ENCODE results near the gene KCNH8.
"Not testable (repeated sequence)": the region's sequence is repeated elsewhere in the genome, so short reads cannot be mapped to it uniquely, and the experiment has no call there.

Gene KCNH8

GRCh38 chr3:19183584-19183983 lies 35.3 kb downstream of the KCNH8 start:
- FAIRE-seq = no peak

GRCh38 chr3:19190126-19190525 lies 41.8 kb downstream of the KCNH8 start:
- no peak for FAIRE-seq

DNA sequence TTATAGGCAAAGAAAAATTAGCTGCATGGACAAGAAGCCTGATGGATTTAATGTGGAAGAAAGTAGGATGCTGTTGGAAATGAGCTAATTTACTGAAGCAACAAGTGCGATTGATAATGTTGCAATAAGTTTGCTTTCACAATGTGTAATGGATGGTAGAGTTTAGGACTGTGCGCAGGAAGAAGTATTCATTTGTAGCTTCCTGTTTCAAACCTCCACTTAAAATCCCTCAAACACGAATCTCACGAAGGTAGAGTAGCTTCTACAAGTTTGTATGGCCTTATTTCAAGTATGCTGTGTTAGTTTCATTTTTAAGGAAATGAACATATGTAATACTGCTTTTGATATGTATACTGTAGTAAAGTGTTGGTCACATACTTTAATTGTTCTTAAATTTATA lies 42.3 kb downstream of the KCNH8 start:
- FAIRE-seq = no peak

DNA sequence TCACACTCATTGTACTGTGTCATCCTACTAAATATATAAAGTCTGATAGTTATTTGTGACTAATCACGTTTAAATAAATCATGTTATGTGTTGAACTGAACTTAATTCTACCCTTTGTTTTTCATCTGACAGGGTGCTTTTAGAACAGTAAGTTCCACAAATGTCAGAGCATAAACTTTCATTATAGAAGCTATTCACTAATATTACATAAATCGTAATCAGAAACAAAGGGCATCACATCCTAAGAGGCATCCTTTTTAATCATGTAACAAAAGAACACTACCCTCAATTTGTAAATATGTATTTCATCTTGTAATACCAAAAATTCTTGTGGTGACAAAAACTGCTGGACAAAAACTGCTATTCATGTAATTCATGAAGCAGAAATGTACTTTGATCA lies 50.8 kb downstream of the KCNH8 start:
- no peak for FAIRE-seq

- FAIRE-seq = no peak
Measured at GRCh38 chr3:19202303-19202702, 54.0 kb downstream of the KCNH8 start.

DNA sequence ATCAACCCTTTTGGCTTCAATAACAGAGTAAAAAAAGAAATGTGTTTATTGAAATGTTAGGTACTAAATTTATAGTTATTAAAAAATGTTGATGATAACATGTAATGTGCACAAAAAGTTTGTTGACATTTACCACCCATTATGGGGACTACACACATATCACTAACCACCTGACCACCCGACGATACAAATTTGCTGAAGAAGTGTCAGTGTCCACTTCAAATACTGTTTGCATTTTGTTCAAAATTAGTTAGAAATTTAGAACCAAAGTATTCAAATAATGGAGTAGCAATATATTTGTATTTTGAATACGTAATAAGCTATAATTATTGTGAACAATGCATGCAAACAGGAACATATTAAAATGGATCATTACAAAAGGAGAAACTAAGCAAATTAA lies 54.4 kb downstream of the KCNH8 start:
- FAIRE-seq = no peak

- FAIRE-seq = no peak
Measured at GRCh38 chr3:19206540-19206939, 58.2 kb downstream of the KCNH8 start.

DNA sequence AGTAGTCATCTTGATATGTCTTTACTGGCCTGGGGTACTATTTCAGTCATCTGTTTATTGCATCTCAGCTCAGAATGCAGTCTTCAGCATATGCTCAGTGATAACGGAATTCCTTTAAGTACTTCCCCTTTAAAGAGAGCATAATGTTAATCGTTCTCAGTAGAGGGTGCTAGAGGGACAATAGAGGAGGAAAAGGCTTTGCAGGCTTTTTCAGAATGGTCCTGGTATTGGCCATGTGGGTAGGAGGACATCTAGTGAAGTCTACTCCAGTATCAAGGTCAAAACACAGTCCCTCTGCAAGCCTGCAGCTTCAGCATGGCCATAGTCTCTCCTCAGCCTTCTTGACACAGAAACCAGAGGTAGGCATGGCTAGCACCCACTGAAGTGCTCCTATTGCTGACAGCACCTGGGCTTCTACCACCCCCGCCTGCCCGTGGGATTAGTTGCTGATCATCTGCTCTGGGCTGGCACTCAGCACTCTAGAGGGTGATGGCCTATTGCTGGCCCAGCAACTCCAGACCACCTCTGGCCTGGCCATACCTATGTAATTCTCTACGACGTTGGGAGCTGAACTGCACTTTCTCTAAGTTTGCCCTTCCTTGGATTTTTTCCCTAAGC lies 65.4 kb downstream of the KCNH8 start:
- no peak for FAIRE-seq

GRCh38 chr3:19215427-19215826 lies 67.1 kb downstream of the KCNH8 start:
- no peak for FAIRE-seq

GRCh38 chr3:19216669-19217337 lies 68.5 kb downstream of the KCNH8 start:
- no peak for FAIRE-seq

DNA sequence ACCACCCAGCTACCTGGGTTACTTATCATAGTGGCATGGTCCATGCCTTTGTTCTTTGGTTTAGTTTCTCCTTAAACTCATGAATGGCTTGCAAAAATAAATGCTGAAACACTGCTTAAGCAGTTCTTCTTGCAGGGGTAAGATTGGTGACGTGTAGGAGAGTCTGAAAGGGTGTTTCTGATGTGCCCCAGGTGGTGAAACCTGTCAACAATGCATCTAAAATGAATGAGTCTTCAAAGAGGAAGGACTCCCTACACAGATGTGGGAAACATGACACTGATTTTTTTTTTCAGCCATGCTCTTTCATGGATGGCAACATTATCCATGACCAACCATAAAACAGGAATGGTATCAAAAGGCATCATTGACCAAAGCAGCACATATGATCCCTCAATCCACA lies 72.0 kb downstream of the KCNH8 start:
- FAIRE-seq = no peak

DNA sequence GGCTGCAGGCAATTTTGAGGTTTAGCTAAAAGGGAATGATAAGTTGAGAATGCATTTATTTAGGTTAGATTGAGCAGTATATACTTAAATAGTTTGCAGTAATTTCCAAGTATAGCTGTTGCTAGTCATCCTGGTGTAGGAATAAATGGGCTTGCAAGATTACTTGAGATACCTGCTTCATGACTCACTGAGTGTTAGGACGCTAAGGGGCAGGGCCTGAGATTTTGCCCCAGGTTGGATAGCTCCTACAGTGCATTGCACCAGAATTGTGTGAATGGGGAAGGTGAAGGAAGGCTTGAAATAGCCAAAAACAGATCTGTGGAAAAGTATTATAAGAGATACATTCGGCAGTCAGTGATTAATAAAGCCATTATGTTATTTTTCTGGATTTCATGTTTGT lies 72.8 kb downstream of the KCNH8 start:
- FAIRE-seq = no peak

GRCh38 chr3:19226479-19226878 lies 78.2 kb downstream of the KCNH8 start:
- no peak for FAIRE-seq

GRCh38 chr3:19228167-19228566 lies 79.9 kb downstream of the KCNH8 start:
- no peak for FAIRE-seq

DNA sequence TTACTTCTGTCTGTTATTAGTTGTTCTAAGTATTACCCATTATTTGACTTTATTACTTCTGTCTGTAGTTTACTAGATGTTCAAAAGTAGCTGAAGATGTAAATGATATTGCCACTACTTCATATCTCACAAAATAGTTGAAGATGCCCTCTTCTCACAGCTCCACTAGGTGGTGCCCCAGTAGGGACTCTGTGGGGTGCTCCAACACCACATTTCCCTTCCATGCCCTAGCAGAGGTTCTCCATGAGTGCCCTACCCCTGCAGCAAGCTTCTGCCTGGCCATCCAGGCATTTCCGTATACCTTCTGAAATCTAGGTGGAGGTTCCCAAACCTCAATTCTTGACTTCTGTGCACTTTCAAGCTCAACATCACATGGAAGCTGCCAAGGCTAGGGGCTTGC lies 80.8 kb downstream of the KCNH8 start:
- FAIRE-seq = no peak

DNA sequence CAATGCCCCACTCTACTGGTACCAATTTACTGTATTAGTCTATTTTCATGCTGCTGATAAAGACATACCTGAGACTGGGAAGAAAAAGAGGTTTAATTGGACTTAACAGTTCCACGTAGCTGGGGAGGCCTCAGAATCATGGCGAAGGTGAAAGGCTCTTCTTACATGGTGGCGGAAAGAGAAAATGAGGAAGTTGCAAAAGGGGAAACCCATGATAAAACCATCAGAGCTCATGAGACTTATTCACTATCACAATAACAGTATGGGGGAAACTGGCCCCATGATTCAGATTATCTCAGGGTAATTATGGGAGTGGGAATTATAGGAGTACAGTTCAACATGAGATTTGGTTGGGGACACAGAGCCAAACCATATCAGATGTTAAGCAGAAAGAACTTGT lies 81.6 kb downstream of the KCNH8 start:
- FAIRE-seq = not testable (repeated sequence)

GRCh38 chr3:19231792-19232461 lies 83.6 kb downstream of the KCNH8 start:
- FAIRE-seq = no peak

DNA sequence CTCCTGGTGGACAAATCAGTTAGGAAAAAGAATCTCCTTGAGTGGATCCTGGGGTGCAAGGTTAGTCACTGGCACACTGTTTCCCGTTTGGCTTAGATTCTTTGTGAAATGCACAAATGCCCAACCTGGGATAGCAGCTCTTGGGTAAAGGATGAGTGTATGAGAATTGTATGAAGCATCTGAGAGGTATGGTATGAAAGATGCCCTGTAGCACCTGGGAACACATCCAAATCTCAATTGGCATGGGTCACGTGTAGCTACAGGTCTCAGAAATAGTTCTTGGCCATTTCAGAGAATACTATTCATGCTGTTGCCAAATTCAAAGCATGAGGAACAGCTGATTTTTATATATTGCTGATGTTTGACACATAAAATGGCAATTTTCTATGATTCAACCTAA lies 84.3 kb downstream of the KCNH8 start:
- no peak for FAIRE-seq

- not testable (repeated sequence) for FAIRE-seq
Measured at GRCh38 chr3:19233882-19234784, 85.8 kb downstream of the KCNH8 start.

DNA sequence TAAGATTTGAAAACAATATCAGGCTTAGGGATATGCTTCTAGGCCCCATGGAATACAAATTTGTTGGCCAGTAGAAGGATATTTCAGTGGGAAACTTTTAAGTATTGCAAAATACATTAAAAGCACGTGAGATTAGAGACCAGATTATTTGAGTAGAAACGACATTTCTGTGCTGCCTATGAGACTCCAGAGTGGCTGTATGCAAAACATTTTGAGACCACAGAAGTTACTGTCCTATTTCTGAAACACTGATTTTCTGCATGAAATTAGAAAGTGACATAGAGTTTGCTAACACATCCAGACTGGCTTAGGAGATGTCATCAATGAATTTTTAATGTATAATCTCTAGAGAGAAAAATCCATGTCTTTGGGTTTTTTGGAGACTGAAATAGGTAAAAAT lies 99.8 kb downstream of the KCNH8 start:
- no peak for FAIRE-seq

GRCh38 chr3:19248767-19249166 lies 100.5 kb downstream of the KCNH8 start:
- FAIRE-seq = no peak

DNA sequence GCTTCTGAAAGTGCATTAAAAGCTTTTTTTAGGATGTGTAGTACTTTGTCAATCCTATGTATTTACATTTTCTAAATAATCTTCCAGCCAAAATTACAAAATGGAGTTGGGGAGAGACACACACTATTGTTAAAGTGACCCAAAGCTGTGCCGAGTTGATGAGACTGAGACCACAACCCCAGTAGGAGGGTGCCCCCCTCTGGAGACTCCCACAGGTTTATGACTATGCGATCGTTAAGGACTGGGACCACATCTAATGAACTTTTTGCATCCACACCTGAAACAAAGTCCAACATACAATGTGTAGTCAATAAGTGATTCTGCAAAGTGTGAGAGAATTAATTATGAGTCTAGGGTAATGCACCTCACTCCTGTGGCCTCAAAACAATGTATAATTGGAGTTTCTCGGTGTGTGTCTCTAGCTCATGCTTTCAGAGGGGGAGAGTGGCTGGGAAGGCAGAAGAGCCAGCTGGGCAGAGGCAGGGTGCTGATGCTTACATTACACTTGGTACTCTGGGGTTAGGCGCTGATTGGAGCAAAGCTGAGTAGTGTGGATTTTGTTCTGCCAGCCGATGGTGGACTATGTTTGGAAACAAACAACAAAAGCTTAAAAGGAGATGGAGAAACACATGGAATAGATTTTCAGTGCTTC lies 102.8 kb downstream of the KCNH8 start:
- no peak for FAIRE-seq

- FAIRE-seq = no peak
Measured at GRCh38 chr3:19254189-19254588, 105.9 kb downstream of the KCNH8 start.
